HG03432 (cell line): ENCODE measurements around the gene ELOVL6.
"Not testable (repeated sequence)": the region's sequence is repeated elsewhere in the genome, so short reads cannot be mapped to it uniquely, and the experiment has no call there.

Source experiments
- ATAC-seq: cut with Tn5 transposase; IDR thresholded peaks from one replicate; pipeline ENCODE4 v1.9.1; 2021; ENCODE audit warnings: mild to moderate bottlenecking, moderate library complexity; ENCODE audit not compliant: unreplicated experiment

Gene ELOVL6

DNA sequence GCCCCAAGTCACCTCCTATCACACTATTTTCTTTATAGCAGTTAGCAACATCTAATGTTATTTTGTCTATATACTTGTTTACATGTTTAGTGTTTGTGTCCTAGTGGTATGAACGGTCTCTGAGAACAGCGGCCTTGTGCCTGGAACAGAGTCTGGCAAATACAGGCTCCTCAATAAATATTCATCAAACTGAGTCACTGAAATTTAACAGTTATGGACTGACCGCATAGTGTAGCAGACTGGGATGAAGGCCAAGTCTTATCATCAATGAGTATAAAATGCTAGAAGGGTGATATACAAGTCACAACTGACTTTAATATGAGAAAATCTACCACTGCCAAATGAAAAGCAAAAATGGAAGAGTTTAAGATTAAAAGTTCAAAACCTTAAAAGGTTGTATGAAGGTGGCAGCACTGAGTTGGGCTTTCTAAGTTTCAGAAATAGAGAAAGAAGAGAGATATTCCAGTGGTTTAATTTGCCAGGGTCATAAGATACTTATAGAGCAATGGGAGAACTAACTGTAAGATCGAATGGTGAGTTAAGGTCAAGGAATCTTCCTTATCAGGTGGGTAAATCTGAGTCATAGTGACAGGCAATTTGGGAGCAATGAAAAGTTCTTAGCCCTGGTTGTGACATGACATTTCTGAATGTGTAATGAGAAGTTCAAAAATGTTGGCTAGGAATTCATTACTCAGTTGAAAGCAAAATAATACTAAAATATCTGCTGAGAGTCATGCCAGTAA, 34.9 kb downstream of the ELOVL6 start:
- ATAC-seq = no peak

DNA sequence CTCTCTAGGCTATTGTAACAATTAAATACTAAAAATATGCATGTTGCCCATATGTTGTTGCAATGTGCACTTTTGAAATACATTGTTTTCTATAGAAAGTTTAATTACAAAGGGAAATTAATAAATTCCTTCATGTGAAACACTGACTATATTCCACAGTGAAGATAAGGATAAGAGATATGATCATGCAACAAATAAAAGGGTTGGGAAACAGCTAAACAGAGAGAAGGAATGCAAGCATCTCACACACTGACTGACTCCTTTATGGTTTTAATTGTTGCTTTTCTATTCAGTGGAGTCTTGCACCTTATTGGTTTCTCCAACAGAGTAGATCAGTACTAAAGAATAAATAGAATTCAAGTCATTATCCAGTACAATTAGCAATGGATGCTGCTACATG, 37.8 kb downstream of the ELOVL6 start:
- no peak for ATAC-seq

DNA sequence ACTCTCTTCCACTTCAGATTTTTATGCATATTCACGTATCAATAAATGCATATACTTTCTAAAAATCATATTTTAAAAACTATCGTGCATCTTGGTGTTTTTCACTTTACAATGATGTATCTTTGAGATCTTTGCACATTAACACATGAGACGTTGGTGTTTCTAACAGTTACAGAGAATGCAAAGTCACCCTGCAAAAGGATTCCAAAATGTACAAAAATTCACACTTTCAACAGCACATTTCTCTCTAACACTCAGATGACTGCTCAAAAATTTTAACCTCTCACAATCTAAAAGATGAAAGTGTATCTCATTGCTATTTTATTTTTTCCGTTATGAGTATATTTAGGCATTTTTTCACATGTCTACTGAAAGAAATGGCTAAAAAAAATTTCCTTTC, 38.9 kb downstream of the ELOVL6 start:
- no peak for ATAC-seq

DNA sequence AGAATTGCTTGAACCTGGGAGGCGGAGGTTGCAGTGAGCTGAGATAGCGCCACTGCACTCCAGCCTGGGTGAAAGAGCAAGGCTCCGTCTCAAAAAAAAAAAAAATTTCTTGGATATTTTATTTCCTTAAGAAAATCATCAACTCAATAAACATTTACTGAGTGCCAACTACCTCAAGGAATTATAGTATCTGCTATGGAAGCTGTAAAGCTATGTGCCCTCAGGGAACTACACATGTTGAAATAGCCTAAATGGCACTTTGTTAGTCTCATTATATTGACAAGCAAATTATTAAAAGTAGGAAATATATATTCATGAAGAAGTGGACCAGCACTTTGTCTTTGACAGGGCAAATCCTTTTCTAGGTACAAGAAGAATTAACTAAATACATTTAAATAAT, 40.8 kb downstream of the ELOVL6 start:
- no peak for ATAC-seq

DNA sequence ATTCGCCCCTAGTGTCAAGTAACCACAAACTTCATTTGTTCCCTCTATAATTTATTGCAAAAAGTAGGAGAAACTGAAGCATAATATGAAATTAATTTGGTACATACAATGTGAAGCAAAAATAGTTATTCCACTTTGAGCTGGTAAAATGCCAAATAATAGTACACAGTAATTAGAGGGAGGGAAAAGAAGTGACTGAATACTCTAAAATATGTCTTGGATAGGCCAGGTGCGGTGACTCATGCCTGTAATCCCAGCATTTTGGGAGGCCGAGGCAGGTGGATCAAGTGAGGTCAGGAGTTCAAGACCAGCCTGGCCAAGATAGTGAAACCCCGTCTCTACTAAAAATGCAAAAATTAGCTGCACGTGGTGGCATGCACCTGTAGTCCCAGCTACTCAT, 41.2 kb downstream of the ELOVL6 start:
- not testable (repeated sequence) for ATAC-seq

DNA sequence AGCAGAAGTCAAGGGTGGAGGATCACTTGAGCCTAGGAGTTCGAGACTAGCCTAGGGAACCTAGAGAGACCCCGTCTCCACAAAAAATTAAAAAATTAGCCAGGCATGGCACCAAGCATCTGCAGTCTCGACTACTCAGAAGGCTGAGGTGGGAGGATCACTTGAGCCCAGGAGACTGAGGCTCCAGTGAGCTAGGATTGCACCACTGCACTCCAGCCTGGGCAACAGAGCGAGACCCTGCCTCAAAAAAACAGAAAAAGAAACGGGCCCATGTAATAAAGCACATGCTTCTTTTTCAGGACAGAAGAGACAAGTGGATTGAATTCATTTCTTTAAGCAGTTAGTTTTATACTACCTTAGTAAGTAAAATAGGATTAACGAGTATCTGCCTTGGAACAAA, 42.0 kb downstream of the ELOVL6 start:
- ATAC-seq = no peak

DNA sequence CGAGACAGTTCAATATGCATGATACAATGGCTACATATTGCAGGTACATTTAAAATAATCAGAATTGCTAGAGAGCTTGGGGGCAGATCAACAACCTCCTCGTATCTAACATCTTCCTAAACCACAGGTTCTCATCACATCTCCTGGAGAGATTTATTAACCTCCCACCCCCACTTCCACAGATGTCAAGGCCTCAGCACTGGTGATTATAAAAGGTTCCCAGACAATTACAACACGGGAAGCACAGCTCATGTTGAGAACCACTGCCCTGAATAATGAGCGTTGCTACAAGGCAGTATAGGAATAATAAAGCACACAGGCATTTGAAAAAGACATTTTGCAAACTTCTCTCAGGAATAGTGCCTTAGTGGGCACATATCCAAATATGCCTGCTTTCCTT, 42.8 kb downstream of the ELOVL6 start:
- no peak for ATAC-seq

DNA sequence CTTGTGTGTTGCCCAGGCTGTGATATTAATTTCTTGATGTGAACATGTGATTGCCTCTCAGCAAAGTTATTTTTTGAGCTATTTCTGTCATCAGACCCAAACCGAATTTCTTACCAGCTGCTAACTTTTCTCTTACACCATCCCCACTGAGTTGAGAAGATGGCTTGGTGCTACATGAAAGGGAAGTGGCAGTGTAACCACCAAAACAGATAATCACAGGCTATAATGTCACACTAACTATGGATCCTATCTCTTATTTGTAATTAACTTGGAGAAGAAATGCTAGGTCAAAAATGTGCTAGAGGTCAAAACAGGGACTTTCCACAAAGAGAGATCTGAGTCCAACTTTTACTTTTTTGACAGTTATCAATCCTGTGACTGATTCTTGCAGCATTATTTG, 43.8 kb downstream of the ELOVL6 start:
- ATAC-seq = no peak

DNA sequence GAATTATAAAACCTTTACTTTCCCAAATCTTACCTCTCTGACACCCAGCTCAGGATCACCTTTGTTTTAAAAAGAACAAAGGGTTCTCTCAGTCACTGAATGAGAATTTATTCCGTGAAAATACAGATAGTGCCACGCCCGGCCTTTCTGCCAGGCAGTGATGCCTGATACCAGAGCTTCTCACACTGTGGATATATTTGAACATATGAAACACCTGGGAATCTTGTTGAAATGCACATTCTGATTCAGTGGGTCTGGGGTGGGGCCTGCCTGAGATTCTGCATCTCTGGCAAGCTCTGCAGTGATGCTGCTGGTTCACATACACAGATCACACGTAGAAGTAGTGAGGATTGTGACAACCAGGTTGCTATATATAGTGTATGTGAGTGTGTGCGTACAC, 46.0 kb downstream of the ELOVL6 start:
- no peak for ATAC-seq

DNA sequence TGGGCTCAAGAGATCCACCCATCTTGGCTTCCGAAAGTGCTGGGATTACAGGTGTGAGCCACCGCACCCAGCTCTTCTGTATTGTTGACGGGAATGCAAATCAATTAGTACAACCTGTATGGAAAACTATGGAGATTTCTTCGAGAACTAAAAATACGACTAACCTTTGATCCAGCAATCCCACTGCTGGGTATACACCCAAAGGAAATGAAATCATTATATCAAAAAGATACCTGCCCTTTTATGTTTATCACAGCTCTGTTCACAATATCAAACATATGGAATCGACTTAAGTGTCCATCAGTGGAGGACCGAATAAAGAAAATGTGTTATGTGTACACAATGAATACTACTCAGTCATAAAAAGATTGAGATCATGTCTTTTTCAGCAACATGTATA, 49.3 kb downstream of the ELOVL6 start:
- ATAC-seq = no peak

DNA sequence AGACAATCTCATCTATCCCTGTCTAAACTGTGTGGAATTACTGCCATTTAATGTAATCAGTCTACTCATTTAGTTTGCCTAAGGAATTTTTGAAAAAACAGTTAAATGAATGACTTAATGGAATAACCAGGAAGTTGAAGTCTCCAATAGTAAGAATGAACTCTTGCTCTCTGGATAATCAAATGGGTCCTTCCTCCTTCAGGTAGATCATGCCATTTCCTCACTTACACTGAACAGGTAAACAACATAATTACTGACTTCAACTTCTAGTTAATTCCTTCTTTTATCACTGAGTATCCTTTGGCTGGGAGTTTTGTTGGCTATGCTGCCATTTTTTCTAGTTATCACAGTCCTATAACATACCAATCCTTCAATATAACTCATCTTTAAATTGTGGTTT, 56.0 kb downstream of the ELOVL6 start:
- no peak for ATAC-seq

DNA sequence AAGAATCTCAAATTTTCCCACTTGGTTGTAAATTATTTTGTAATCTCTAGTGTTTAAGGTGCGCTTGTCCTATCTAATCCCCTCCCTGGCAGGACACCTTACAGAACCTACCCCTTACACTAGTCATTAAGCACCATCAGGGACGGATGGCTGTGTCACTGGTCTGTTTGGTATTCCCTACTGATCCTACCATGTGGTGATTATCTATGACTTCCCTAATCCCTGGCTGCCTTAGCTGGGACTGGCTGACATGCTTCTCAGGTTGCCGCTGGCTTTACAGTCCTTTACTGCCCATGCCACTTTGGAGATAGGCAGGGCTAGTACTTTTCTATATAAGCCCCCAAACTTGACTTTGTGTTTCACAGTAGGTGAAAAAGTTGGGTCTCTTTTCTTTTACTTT, 58.6 kb downstream of the ELOVL6 start:
- no peak for ATAC-seq

DNA sequence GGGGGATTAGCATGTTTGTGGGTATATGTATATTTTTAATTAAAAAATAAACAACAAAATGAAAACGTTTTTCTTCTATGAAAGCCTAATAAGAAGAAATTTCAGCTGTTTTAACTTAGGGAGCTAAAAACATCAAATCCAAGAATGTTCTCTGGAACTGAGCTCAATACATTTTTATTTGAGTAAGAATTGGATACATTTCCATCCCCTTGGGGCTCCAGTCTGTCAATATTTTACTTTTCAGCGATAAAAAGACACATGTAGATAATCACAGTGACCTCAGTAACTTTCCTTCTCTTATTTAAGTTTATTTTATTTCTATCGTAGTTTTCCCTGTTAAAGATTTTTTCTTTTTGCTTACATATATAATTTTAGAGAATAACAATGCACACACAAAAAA, 59.3 kb downstream of the ELOVL6 start:
- no peak for ATAC-seq

DNA sequence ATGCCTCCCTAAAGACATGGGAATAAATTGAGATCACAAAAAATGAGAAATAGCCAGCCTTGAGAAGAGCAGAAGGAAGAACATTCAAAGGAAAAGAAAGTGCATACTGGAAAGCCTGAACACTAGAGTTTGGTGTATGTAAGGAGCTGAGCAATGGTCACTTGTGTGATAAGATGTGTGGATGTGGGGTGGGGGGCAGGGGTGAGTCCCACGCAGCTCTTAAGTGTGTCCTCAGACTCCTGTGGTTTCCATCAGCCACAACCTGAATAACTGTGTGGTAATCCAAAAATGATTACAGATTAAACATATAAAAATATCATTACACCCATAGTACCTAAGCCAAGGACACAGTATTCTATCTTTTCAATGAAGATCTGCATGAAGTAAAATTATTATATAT, 59.9 kb downstream of the ELOVL6 start:
- ATAC-seq = no peak

DNA sequence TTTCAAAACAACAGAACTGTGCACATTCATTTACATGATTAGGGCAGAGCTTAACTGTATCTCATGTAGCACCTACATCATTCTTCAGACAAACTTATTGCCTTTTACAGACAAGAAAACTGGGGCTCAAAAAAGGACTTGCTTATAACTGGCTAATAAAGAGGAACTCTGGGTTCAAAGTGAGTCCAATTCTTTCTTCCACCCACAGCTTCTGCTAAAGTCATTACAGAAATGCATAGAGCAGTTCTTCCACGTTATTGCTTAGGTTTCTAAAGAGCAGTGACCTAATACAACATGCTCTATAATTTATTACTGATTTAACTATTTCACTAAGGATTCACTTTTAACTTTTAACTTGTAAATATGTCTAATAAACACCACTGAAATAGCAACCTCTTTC, 60.6 kb downstream of the ELOVL6 start:
- ATAC-seq = no peak

DNA sequence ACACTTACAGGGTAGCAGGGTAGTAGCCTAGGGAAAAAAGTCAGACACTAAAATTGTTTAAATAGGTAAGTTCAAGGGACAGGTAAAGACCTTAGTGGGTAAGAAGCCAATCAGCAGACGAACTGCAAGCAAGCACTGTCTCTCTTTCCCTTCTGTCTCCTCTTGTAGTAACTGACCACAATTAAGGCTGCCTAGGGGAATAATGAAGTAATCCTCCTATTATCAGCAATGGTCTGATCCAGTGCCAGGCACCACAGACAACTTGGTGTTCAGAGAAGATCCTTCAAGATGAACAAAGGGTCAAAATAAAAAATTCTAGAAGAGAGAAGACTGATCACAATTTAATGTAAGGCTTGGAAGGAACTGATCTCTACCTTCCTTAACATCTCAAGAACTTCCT, 62.9 kb downstream of the ELOVL6 start:
- ATAC-seq = no peak

DNA sequence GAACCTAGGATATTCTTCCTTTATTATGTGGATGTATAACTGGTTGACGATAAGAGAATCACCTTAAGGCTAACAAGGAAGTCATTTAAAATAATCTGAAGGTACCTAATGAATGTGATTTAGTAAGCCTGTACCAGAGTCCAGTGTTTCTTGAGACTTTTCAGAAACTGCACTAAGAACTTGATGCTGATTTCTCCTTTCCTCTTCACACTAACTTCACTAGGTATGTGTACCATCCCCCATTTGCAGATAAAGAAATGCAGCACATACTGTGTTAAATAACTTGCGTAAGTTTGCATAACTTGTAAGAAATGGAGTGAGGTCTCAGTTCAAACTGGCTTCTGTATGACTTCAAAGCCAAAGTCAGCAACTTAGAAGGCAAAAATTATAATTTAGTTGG, 63.3 kb downstream of the ELOVL6 start:
- ATAC-seq = no peak

DNA sequence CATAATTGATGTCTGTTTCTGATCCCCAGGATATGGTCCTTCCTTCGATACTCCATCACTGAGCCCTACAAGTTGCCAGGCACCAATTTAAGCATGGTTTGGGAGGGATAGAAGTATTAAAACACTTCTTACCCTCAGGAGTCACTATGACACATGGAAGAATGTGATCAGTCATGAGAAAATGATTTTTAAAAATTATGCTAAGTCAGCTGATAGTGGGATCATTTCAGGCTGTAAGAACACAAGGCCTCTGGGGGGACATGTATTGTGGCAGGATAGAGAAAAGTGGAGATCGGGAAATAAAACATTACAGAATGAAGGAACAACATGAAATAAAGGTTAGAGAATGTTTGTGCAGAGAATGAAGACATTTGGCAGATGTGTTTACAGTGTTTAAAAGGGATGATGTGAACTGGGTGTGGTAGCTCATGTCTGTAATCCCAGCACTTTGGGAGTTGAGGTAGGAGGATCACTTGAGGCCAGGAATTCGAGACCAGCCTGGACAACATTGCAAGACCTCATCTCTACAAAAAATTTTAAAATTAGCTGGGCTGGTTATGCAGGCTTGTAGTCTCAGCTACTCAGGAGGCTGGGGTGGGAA, 64.0 kb downstream of the ELOVL6 start:
- ATAC-seq = no peak

DNA sequence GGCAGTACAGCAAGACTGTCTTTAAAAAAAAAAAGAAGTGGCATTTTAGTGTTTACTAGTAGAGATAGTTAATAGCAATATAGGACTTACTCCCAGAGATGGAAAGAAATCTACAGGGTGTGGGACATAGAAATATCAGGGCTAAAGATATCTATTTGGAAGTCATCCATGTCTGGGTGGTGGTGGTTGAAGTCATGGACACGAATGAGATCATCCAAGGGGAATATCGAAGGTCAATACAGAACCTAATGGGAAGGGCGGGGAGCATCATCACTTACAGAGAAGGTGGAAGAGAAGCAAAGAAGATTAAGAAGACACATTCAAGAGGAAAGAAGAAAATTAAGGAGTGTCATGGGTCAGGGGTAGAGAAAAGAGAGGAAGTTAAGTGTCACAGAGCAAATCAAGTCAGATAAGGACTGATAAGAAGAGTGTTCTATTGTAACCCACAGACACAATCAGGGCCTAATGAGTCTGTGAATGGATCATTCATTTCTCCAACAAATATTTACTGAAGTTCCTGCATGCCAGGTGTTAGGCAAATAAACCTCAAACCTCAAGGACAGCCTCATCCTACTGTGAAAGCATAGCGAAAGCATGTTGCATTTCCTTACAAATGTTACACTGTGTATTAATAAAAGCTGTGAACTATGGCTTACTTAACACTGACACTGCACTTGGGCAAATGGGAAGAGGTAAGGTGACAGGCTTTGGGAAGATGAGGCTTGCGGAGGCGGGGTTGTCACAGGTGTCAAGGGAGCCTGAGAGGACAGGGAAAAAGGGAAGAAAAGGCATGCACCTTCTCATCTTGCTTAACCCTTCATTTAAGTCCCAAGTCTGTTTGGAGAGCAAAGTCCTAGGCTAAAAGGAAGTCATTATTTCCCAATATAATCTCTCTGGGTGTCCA, 65.3 kb downstream of the ELOVL6 start:
- ATAC-seq = no peak

DNA sequence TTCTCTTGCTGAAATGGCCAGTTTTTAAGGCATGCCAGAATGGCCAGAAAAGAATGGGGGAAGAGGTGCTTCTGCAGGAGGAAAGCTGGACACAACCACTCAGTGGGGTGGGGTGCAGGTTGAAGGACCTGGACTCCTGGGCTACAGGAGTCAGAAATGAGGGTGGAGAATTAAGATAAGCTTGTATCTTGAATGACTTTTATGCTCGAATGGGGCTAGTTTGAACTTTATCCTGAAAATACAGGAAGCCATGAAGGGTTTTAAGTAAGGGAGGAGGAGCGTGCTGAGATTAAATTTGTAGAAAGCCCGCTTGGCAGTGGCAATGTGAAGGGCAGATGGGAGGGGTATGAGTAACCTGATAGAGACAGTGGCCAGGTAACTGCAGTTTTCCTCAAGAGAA, 66.5 kb downstream of the ELOVL6 start:
- no peak for ATAC-seq

DNA sequence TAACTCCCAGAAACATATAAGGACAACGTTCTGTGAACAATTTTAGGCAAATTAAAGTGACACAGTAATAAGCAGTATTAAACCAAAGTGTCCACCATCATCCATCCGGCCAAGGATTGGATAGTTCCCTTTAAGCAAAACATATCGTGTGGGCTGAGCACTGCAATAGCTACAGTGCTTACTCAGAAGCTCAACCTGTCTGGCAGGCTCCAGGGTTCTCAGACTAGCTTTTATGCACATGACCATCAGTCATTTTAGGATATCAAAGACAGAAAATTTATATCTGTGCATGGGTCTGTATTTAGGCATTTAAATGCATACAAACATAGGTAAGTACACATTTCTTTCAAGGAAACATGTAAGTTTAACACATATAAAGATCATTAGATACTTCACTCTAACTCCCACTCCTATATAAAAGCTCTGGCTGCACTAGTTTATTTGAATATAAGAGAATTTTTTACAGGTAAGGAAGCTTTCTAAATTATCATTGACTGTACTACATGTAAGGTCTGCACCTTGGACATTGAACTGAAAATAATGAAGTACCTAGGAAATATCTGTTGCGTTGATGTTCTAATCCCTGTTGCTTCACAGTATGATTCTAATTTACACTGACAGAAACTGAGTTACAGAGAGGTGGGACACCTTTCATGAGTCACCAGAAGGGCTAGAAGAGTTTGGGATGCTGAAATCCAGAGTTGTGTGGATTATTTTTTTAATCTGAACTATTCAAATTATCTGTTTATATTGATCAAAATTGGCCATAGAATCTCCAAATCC, 67.6 kb downstream of the ELOVL6 start:
- ATAC-seq = no peak
